Neural progenitor cell (in vitro differentiated cells): Measurements from ENCODE around the gene NEK4. TPM values are rescaled to one million over a fixed set of nuclear protein-coding genes. Genes with fewer than 3 reads are reported as not detected.

Experiments used
- DNase-seq: peaks from one replicate; pipeline ENCODE4 v3.0.0-alpha.2; 2016; ENCODE audit warnings: low spot score
- H2AFZ ChIP-seq: fragments of 200-600 bp; sonication (generic); replicated peaks from 2 replicates; pipeline ENCODE4 v1.6.1; 2016; ENCODE audit warnings: antibody characterized with exemption
- H3F3A ChIP-seq: fragments of 200-600 bp; sonication (generic); 2 replicates; pipeline ENCODE4 v1.6.1; 2016; ENCODE audit warnings: antibody characterized with exemption, low read depth
- H3K27ac ChIP-seq: fragments of 200-600 bp; sonication (generic); 2 replicates; pipeline ENCODE4 v1.5.1; 2016; ENCODE audit warnings: mild to moderate bottlenecking
- H3K27me3 ChIP-seq: fragments of 200-600 bp; sonication (generic); 2 replicates; pipeline ENCODE4 v1.6.1; 2016; ENCODE audit warnings: mild to moderate bottlenecking, moderate library complexity
- H3K36me3 ChIP-seq: fragments of 200-600 bp; sonication (generic); 2 replicates; pipeline ENCODE4 v1.5.1; 2016
- H3K4me1 ChIP-seq: fragments of 200-600 bp; sonication (generic); 2 replicates; pipeline ENCODE4 v1.6.1; 2016; ENCODE audit warnings: mixed run types
- H3K4me2 ChIP-seq: fragments of 200-600 bp; sonication (generic); 2 replicates; pipeline ENCODE4 v1.6.1; 2016
- H3K4me3 ChIP-seq: fragments of 200-600 bp; sonication (generic); 2 replicates; pipeline ENCODE4 v1.5.1; 2016
- H3K79me2 ChIP-seq: fragments of 200-600 bp; sonication (generic); 2 replicates; pipeline ENCODE4 v1.6.1; 2016; ENCODE audit warnings: low read depth
- H3K9ac ChIP-seq: fragments of 200-600 bp; sonication (generic); 2 replicates; pipeline ENCODE4 v1.6.1; 2016
- H3K9me3 ChIP-seq: fragments of 200-600 bp; sonication (generic); 2 replicates; pipeline ENCODE4 v1.5.1; 2016; ENCODE audit warnings: low read depth
- H4K20me1 ChIP-seq: fragments of 200-600 bp; sonication (generic); 2 replicates; pipeline ENCODE4 v1.6.1; 2016; ENCODE audit warnings: low read depth
- H3K27ac Mint-ChIP-seq: 3 replicates; pipeline ENCODE4 v1.8.0; 2021; ENCODE audit warnings: mixed read lengths
- H3K27me3 Mint-ChIP-seq: 2 replicates; pipeline ENCODE4 v1.8.0; 2022; ENCODE audit warnings: low read depth, mild to moderate bottlenecking, inconsistent platforms, moderate library complexity, mixed read lengths; ENCODE audit not compliant: insufficient read depth
- H3K36me3 Mint-ChIP-seq: 3 replicates; pipeline ENCODE4 v1.8.0; 2021; ENCODE audit warnings: mixed read lengths
- H3K4me1 Mint-ChIP-seq: 3 replicates; pipeline ENCODE4 v1.8.0; 2021; ENCODE audit warnings: mixed read lengths
- H3K4me3 Mint-ChIP-seq: 3 replicates; pipeline ENCODE4 v1.8.0; 2021; ENCODE audit warnings: mild to moderate bottlenecking, moderate library complexity, mixed read lengths
- H3K9me3 Mint-ChIP-seq: 3 replicates; pipeline ENCODE4 v1.8.0; 2020; ENCODE audit warnings: mixed read lengths
- EZH2 ChIP-seq: fragments of 200-600 bp; sonication (generic); IDR thresholded peaks from 2 replicates; pipeline ENCODE4 v1.6.1; 2017; ENCODE audit warnings: antibody characterized with exemption, mild to moderate bottlenecking, moderate library complexity
- EZH2phosphoT487 ChIP-seq: fragments of 200-600 bp; sonication (generic); IDR thresholded peaks from 2 replicates; pipeline ENCODE4 v1.6.1; 2017; ENCODE audit warnings: antibody characterized with exemption
- total RNA-seq: library from RNA; depleted of rRNA; stranded (reverse); fragments of >200 nt; gene quantifications from 2 replicates; pipeline ENCODE4 v1.2.3, GENCODE V29; 2015; ENCODE audit warnings: low replicate concordance
- TF ChIP-seq, protein P1 (sequence below): fragments of 200-600 bp; sonication (generic); IDR thresholded peaks from 2 replicates; pipeline ENCODE4 v1.5.1; 2017; ENCODE audit warnings: antibody characterized with exemption, mild to moderate bottlenecking

Gene NEK4
- total RNA-seq, 1 donor from 2014 or later: 41.8 TPM

GRCh38 chr3:52789746-52790040, 19.0 kb upstream of the NEK4 start:
- H3K27me3 ChIP-seq: no peaks in the 10 kb centered on the region
- Mint-ChIP-seq H3K27ac (no peak overlapping the region), H3K36me3 (no peaks in the 10 kb centered on the region), H3K27me3 (peaks cover 2% of the 10 kb centered on the region), H3K4me3 (no peak overlapping the region), H3K4me1 (peaks cover 22% of the 10 kb centered on the region), H3K9me3 (no peaks in the 10 kb centered on the region)
- TF ChIP-seq EZH2phosphoT487 (no peak), EZH2 (no peak)
- TF ChIP-seq, protein P1, sequence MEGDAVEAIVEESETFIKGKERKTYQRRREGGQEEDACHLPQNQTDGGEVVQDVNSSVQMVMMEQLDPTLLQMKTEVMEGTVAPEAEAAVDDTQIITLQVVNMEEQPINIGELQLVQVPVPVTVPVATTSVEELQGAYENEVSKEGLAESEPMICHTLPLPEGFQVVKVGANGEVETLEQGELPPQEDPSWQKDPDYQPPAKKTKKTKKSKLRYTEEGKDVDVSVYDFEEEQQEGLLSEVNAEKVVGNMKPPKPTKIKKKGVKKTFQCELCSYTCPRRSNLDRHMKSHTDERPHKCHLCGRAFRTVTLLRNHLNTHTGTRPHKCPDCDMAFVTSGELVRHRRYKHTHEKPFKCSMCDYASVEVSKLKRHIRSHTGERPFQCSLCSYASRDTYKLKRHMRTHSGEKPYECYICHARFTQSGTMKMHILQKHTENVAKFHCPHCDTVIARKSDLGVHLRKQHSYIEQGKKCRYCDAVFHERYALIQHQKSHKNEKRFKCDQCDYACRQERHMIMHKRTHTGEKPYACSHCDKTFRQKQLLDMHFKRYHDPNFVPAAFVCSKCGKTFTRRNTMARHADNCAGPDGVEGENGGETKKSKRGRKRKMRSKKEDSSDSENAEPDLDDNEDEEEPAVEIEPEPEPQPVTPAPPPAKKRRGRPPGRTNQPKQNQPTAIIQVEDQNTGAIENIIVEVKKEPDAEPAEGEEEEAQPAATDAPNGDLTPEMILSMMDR: no peak
- H2AFZ ChIP-seq: no peak overlapping the region
- no peaks in the 10 kb centered on the region for H3K36me3 ChIP-seq
- no peaks in the 10 kb centered on the region for H3K79me2 ChIP-seq
- no peaks in the 10 kb centered on the region for H3K9me3 ChIP-seq
- H3K4me1 ChIP-seq: no peaks in the 10 kb centered on the region
- no peak overlapping the region for H3K9ac ChIP-seq
- H3K27ac ChIP-seq: no peak overlapping the region
- no peak overlapping the region for H3K4me3 ChIP-seq
- DNase-seq: no peak
- no peaks in the 10 kb centered on the region for H4K20me1 ChIP-seq
- H3K4me2 ChIP-seq: no peak overlapping the region
- H3F3A ChIP-seq: no peaks in the 10 kb centered on the region

DNA sequence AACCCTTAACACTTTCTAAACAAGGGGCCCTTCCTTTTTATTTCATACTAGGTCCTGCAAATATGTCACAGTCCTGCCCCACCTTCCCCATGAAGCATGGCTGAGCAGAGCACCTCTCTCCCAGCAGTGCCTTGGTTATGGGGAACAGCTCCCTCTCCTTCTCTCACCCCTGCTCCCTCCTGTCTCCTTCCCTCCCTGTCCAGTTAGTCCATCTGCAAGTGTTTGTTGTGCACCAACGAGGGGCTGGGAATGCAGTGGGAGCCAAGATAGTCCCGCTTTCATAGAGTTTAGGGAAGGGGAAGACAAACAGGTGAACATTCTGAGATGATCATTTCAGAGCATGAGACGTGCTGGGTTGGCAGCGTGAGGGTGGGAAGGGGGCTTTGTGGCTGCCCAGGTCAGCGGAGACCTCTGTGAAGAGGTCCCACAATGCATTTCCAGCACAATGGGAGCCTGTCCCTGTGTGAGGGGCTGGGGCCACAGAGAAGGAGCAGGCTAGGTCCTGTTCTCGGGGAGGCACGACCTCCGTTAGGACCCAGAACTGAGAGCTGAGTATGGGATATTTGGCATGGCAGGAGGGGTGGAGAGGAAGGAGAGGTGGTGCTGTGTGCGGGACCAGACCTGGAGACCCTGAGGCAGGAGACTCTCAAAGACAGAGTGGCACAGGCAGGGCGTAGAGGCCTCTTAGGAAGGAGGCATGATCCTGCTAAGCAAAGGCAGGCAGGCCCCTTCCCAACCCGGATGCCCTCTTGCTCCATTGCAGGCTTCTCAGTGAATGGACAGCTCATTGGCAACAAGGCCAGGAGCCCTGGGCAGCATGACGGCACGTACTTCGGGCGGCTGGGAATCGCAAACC, 18.4 kb upstream of the NEK4 start:
- no peak overlapping the region for H2AFZ ChIP-seq
- peak overlapping the region; percentile 8 for H3K27ac Mint-ChIP-seq

DNA sequence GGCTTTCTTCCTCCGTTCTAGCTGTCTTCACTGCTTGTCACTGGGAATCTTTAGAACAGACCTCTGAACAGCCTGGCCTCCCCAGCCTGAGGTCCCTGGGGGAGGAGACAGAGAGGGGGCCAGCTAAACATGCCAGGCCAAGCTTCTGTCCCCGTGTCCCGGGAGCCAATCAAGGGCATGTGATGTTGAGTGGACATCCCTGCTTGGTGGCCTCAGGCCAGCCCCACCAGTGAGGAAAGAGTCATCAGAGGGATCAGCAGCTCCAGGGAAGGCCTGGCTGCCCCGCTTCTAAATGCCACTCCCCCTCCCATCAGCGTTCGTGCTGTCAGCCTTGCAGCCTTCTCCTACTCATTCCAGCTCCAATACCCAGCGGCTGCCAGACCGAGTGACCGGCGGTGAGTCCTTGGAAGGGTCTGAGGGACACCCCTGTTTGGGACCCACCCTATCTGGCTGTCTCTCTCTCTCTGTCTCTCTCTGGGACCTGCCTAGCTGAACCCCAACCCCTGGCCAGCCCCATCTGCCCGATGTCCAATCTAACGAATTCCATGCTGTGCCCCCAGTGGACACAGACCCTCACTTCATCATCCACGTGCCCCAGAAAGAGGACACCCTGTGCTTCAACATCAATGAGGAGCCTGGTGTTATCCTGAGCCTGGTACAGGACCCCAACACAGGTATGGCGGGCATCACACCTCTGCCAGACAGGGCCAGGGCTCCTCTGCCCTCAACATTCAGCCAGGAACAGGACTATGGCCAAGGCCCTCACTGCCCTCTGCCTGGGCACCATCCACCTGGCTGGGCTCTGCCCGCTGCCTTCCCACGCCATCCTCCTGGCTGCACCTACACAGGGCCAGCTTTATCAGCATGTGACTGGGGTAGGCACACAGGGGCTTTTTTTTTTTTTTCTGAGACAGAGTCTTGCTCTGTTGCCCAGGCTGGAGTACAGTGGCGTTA, 17.2 kb upstream of the NEK4 start:
- Mint-ChIP-seq H3K4me1 (peaks cover 13% of the 10 kb centered on the region), H3K27me3 (peaks cover 6% of the 10 kb centered on the region), H3K9me3 (no peaks in the 10 kb centered on the region), H3K27ac (peak overlapping the region; percentile 33), H3K36me3 (no peaks in the 10 kb centered on the region), H3K4me3 (no peak overlapping the region)
- H4K20me1 ChIP-seq: no peaks in the 10 kb centered on the region
- H3K79me2 ChIP-seq: no peaks in the 10 kb centered on the region
- H3K9ac ChIP-seq: no peak overlapping the region
- H3K36me3 ChIP-seq: no peaks in the 10 kb centered on the region
- no peaks in the 10 kb centered on the region for H3K4me1 ChIP-seq
- H2AFZ ChIP-seq: no peak overlapping the region
- no peak overlapping the region for H3K4me2 ChIP-seq
- TF ChIP-seq, protein P1: no peak
- TF ChIP-seq EZH2phosphoT487 (no peak), EZH2 (no peak)
- no peaks in the 10 kb centered on the region for H3K9me3 ChIP-seq
- no peak for DNase-seq
- H3K4me3 ChIP-seq: no peak overlapping the region
- H3K27me3 ChIP-seq: no peaks in the 10 kb centered on the region
- H3F3A ChIP-seq: no peaks in the 10 kb centered on the region
- H3K27ac ChIP-seq: no peak overlapping the region

More for the DNA sequence above, 18.4 kb upstream of the NEK4 start:
- Histone ChIP-seq H3K9me3 (no peaks in the 10 kb centered on the region), H3K9ac (no peak overlapping the region), H3K36me3 (no peaks in the 10 kb centered on the region), H4K20me1 (no peaks in the 10 kb centered on the region), H3K4me2 (no peak overlapping the region), H3K4me3 (no peak overlapping the region), H3K27ac (no peak overlapping the region), H3F3A (no peaks in the 10 kb centered on the region), H3K4me1 (no peaks in the 10 kb centered on the region), H3K79me2 (no peaks in the 10 kb centered on the region), H3K27me3 (no peaks in the 10 kb centered on the region)
- TF ChIP-seq, protein P1: no peak
- TF ChIP-seq EZH2 (no peak), EZH2phosphoT487 (no peak)
- no peak for DNase-seq
- Mint-ChIP-seq H3K36me3 (no peaks in the 10 kb centered on the region), H3K4me1 (peaks cover 17% of the 10 kb centered on the region), H3K9me3 (no peaks in the 10 kb centered on the region), H3K27me3 (peaks cover 2% of the 10 kb centered on the region), H3K4me3 (no peak overlapping the region)
